GM12878 (cell line): Measurements from ENCODE around the gene AGAP1. TPM values are rescaled to one million over a fixed set of nuclear protein-coding genes. Genes with fewer than 3 reads are reported as not detected.

ENCODE experiments used
- ATAC-seq: fragments of 200-7000 bp; cut with Tn5 transposase; 3 replicates; pipeline ENCODE4 v1.9.1; 2020; ENCODE audit warnings: mild to moderate bottlenecking, moderate library complexity
- BruUV-seq: library from RNA; stranded (reverse); fragments of 400-500 nt; replicated peaks from 2 replicates; lab custom pipeline; 2021; lab: Mats Ljungman, UMichigan
- CTCF ChIA-PET: fragments of 300-600 bp; sonication (Branson Sonifier 250); formaldehyde crosslinking; extraction: SDS; loops from one replicate; lab custom pipeline; 2021; ENCODE audit warnings: inconsistent platforms; lab: Yijun Ruan, JAX
- POLR2A ChIA-PET: fragments of 350-600 bp; formaldehyde crosslinking; extraction: SDS; loops from one replicate; lab custom pipeline; 2021; ENCODE audit warnings: inconsistent platforms; lab: Charles Lee
- RAD21 ChIA-PET: fragments of 300-600 bp; sonication (Branson Sonifier 250); formaldehyde crosslinking; loops from one replicate; lab custom pipeline; 2023; ENCODE audit warnings: antibody characterized with exemption; ENCODE audit not compliant: unreplicated experiment; lab: Charles Lee
- SMC1A ChIA-PET: fragments of 300-600 bp; sonication (Branson Sonifier 250); formaldehyde crosslinking; loops from one replicate; lab custom pipeline; 2023; ENCODE audit not compliant: unreplicated experiment, uncharacterized antibody; lab: Charles Lee
- DNase-seq: peaks from one replicate; pipeline ENCODE4 v3.0.0-alpha.2; 2011; ENCODE audit warnings: low read depth, low spot score
- FAIRE-seq: peaks from 3 replicates; lab custom pipeline; 2011; peaks lifted over from hg19 to GRCh38; lab: Jason Lieb, UNC
- H2AFZ ChIP-seq: 2 replicates; pipeline ENCODE4 v1.6.0; 2011; ENCODE audit warnings: low read depth, low read length, control low read depth; ENCODE audit not compliant: control insufficient read depth
- H3K27ac ChIP-seq: 2 replicates; pipeline ENCODE4 v1.5.1; 2011; ENCODE audit warnings: control low read depth; ENCODE audit not compliant: control insufficient read depth, insufficient read depth
- H3K27me3 ChIP-seq, 2 experiments: replicated peaks in 1 of 2; 2 replicates each; pipeline versions ENCODE4 v1.6.0 to v1.6.1; 2011; ENCODE audit warnings: low read length in 1 of 2; ENCODE audit not compliant: control insufficient read depth in 2 of 2, insufficient read depth in 2 of 2
- H3K36me3 ChIP-seq, 2 experiments: 2 replicates each; pipeline ENCODE4 v1.5.1; 2011; ENCODE audit warnings: low read length in 1 of 2; ENCODE audit not compliant: control insufficient read depth in 2 of 2, insufficient read depth in 2 of 2
- H3K4me1 ChIP-seq: 2 replicates; pipeline ENCODE4 v1.6.1; 2011; ENCODE audit warnings: mild to moderate bottlenecking, low read length, moderate library complexity, mixed read lengths; ENCODE audit not compliant: control insufficient read depth, insufficient read depth
- H3K4me2 ChIP-seq: 2 replicates; pipeline ENCODE4 v1.6.0; 2011; ENCODE audit warnings: control low read depth; ENCODE audit not compliant: control insufficient read depth, insufficient read depth
- H3K4me3 ChIP-seq: fragments of 200-600 bp; sonication (generic); 2 replicates; pipeline ENCODE4 v1.5.1; 2016
- H3K79me2 ChIP-seq: 2 replicates; pipeline ENCODE4 v1.6.0; 2011; ENCODE audit warnings: low read length; ENCODE audit not compliant: control insufficient read depth, insufficient read depth
- H3K9ac ChIP-seq: 2 replicates; pipeline ENCODE4 v1.8.0; 2011; ENCODE audit warnings: low read length, control low read depth, mixed read lengths; ENCODE audit not compliant: control insufficient read depth, insufficient read depth
- H3K9me3 ChIP-seq: replicated peaks from 3 replicates; pipeline ENCODE4 v1.5.1; 2011; ENCODE audit warnings: mild to moderate bottlenecking, low read length; ENCODE audit not compliant: control insufficient read depth, insufficient read depth
- H4K20me1 ChIP-seq: 2 replicates; pipeline ENCODE4 v1.6.0; 2011; ENCODE audit not compliant: control insufficient read depth, insufficient read depth
- BCL11A ChIP-seq: IDR thresholded peaks from 2 replicates; pipeline ENCODE4 v1.6.1; 2011; ENCODE audit warnings: low read depth, low read length
- CHD4 ChIP-seq: fragments of 200-600 bp; sonication (generic); IDR thresholded peaks from 2 replicates; pipeline ENCODE4 v1.6.1; 2016; ENCODE audit warnings: mild to moderate bottlenecking
- MEF2B ChIP-seq: fragments of 450-650 bp; IDR thresholded peaks from 2 replicates; pipeline ENCODE4 v1.6.1; 2018; ENCODE audit warnings: mild to moderate bottlenecking, moderate library complexity; ENCODE audit not compliant: partially characterized antibody, poor library complexity, severe bottlenecking
- NFYB ChIP-seq: IDR thresholded peaks from 2 replicates; pipeline ENCODE4 v1.6.1; 2011; ENCODE audit warnings: low read depth, mild to moderate bottlenecking, low read length, improper control_type of control experiment, moderate library complexity; ENCODE audit not compliant: insufficient read depth
- SIN3A ChIP-seq: IDR thresholded peaks from 2 replicates; pipeline ENCODE4 v1.6.1; 2012; ENCODE audit warnings: low read depth, low read length, improper control_type of control experiment
- SMAD1 ChIP-seq: fragments of 450-650 bp; IDR thresholded peaks from 2 replicates; pipeline ENCODE4 v1.6.1; 2018; ENCODE audit warnings: mild to moderate bottlenecking, low read depth; ENCODE audit not compliant: partially characterized antibody
- SMC3 ChIP-seq: IDR thresholded peaks from 2 replicates; pipeline ENCODE4 v1.6.1; 2011; ENCODE audit warnings: low read length, improper control_type of control experiment, borderline replicate concordance
- SREBF1 ChIP-seq: IDR thresholded peaks from 2 replicates; pipeline ENCODE4 v1.6.1; 2012; ENCODE audit warnings: mild to moderate bottlenecking, low read length
- SUZ12 ChIP-seq: fragments of 200-600 bp; sonication (generic); IDR thresholded peaks from one replicate; pipeline ENCODE4 v1.6.1; 2018; ENCODE audit warnings: antibody characterized with exemption, mild to moderate bottlenecking; ENCODE audit not compliant: unreplicated experiment
- ZZZ3 ChIP-seq: IDR thresholded peaks from 2 replicates; pipeline ENCODE4 v1.6.1; 2011; ENCODE audit warnings: low read depth; ENCODE audit not compliant: control insufficient read depth, insufficient read length
- WGBS: methylation state at CpG from one replicate; pipeline ENCODE4 v1.1.6; 2016; ENCODE audit warnings: low lambda C conversion rate; ENCODE audit not compliant: insufficient replicate concordance, insufficient coverage; ENCODE audit errors: missing lambda C conversion rate; 5-methylcytosine and 5-hydroxymethylcytosine counted together
- in situ Hi-C: fragments of 300-500 bp; cut with MboI; formaldehyde crosslinking; loops from 9 replicates; pipeline ENCODE4 v1.14.3; 2018; ENCODE audit warnings: mixed read lengths
- intact Hi-C: fragments of 100-400 bp; cut with micrococcal nuclease; formaldehyde crosslinking; loops from one replicate; pipeline ENCODE4 v1.14.2; 2022; ENCODE audit not compliant: unreplicated experiment
- polyA plus RNA-seq, 11 experiments: library from polyadenylated mRNA; depleted of rRNA in 4 of 11; unstranded in 6 of 11; stranded (reverse) in 5 of 11; fragments of >200 nt; fragmentation: Nextera tagmentation in 4 of 11; fragmentation: Illumina TruSeq in 1 of 11; extraction: Ambion mirVana in 4 of 11; extraction: Trizol in 1 of 11; gene quantifications; 1 replicate in 1 of 11; 2 replicates in 10 of 11; pipeline versions ENCODE4 v1.2.1 to v1.2.3, GENCODE V29; 2011 to 2016; ENCODE audit warnings: inconsistent platforms in 2 of 11, missing spikeins in 2 of 11, low read depth in 1 of 11
- total RNA-seq, 4 experiments: library from RNA; depleted of rRNA in 3 of 4; stranded (reverse); fragments of >200 nt in 3 of 4; fragmentation: Illumina TruSeq in 1 of 4; extraction: Trizol in 1 of 4; gene quantifications; 2 replicates each; pipeline versions ENCODE4 v1.2.1 to v1.2.3, GENCODE V29; 2013 to 2021
- TF ChIP-seq, protein P1 (sequence below): IDR thresholded peaks from 2 replicates; pipeline ENCODE4 v1.6.1; 2011; ENCODE audit warnings: borderline replicate concordance, low read depth, mild to moderate bottlenecking, moderate library complexity, mixed read lengths, low read length; ENCODE audit not compliant: insufficient read depth; ENCODE audit errors: extremely low read length
- TF ChIP-seq, protein P2 (sequence below): fragments of 150-350 bp; IDR thresholded peaks from 2 replicates; pipeline ENCODE4 v1.6.1; 2016; ENCODE audit warnings: low read depth, low read length

Gene AGAP1
- total and polyA plus RNA-seq, 10 of the 15 experiments (the other 5 are each of a cell fraction or from before 2014, with no cell fraction given) = 0.05 to 0.15 (median 0.06) TPM; not detected in 7

DNA sequence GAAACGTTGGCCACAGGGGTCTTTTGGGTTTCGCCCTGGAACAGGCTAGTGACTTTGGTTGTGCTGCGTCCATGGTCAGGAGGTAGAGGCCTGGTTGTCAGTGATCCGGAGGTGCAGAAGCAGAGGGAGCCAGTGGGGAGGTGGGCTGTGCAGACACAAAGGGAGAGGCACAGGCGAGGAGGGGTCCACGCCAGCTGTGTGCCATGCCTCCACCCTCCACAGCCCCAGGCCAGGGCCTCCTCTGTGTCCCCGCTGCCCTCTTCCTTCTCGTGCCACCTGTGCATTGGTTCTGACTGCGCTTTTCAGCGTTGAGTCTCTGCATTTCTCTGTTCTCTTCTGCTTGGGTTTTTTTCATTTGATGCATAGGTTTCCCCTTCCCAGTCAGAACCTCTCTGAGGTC, 553.3 kb downstream of the AGAP1 start:
- Histone ChIP-seq H3K9me3 (no peaks in the 10 kb centered on the region), H3K4me2 (no peak overlapping the region), H3K9ac (no peak overlapping the region), H3K79me2 (no peaks in the 10 kb centered on the region), H3K27me3 (no peaks in the 10 kb centered on the region; a peak in 2 of 4 replicates), H3K4me1 (no peaks in the 10 kb centered on the region), H3K4me3 (no peak overlapping the region), H2AFZ (no peak overlapping the region), H4K20me1 (no peaks in the 10 kb centered on the region), H3K27ac (no peak overlapping the region), H3K36me3 (no peaks in the 10 kb centered on the region)
- DNase-seq = no peak
- ChIA-PET RAD21 (no interaction called here), POLR2A (no interaction called here), SMC1A (no interaction called here), CTCF (no interaction called here)
- no peak for ATAC-seq
- in situ Hi-C loops = no loop called here
- intact Hi-C loops = no loop called here
- BruUV-seq = no TSS peak
- TF ChIP-seq, protein P1, sequence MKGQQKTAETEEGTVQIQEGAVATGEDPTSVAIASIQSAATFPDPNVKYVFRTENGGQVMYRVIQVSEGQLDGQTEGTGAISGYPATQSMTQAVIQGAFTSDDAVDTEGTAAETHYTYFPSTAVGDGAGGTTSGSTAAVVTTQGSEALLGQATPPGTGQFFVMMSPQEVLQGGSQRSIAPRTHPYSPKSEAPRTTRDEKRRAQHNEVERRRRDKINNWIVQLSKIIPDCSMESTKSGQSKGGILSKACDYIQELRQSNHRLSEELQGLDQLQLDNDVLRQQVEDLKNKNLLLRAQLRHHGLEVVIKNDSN = peak; percentile 6
- TF ChIP-seq SUZ12 = no peak
- FAIRE-seq = no peak
- WGBS = 37% methylated on average over 10 of the region's 10 CpGs

DNA sequence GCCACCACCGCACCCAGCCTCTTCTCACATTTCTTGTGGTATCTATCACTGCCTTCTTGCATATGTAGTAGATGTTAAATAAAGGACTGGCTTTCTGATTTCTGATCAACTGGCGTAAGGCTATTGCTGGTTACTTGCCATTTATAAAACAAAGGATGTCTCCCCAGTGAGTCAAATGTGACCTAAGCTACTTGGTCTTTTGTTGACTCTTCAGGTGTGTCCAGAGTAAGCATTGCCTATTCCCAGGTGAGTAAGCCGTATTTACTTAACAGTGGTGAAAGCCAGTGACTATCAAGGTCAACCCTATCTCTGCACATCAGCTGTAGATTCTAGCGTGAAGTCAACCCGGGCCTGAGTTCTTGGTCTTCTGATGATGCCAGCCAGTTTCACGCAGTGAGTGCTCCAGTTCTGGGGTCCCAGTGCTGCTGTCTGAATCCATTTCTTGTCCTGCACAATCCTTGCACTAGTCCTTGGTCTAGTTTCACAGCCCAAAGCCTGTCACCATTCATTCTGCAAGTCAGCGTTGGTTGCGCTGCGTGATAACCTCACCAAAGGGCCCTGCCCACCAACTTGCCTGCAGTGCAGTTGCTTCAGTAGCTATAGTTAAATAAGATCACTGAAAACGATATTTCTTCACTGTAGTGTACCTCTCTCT, 554.2 kb downstream of the AGAP1 start:
- Histone ChIP-seq H3K4me2 (no peak overlapping the region), H3K4me1 (no peaks in the 10 kb centered on the region), H3K9ac (no peak overlapping the region), H3K27me3 (no peaks in the 10 kb centered on the region; a peak in 1 of 4 replicates), H3K79me2 (no peaks in the 10 kb centered on the region), H3K9me3 (no peaks in the 10 kb centered on the region), H3K4me3 (no peak overlapping the region), H2AFZ (no peak overlapping the region), H3K36me3 (no peaks in the 10 kb centered on the region), H4K20me1 (no peaks in the 10 kb centered on the region), H3K27ac (no peak overlapping the region)
- ChIA-PET CTCF (no interaction called here), RAD21 (no interaction called here), POLR2A (no interaction called here), SMC1A (no interaction called here)
- in situ Hi-C loops (no loop called here), intact Hi-C loops (no loop called here)
- FAIRE-seq (no peak), DNase-seq (no peak), ATAC-seq (no peak)
- 50% methylated on average over 10 of the region's 10 CpGs for WGBS
- no TSS peak for BruUV-seq
- TF ChIP-seq ZZZ3 (no peak), NFYB (no peak), SMC3 (no peak), SMAD1 (no peak), MEF2B (no peak), SIN3A (no peak), BCL11A (no peak), SREBF1 (no peak), CHD4 (no peak)
- TF ChIP-seq, protein P2, sequence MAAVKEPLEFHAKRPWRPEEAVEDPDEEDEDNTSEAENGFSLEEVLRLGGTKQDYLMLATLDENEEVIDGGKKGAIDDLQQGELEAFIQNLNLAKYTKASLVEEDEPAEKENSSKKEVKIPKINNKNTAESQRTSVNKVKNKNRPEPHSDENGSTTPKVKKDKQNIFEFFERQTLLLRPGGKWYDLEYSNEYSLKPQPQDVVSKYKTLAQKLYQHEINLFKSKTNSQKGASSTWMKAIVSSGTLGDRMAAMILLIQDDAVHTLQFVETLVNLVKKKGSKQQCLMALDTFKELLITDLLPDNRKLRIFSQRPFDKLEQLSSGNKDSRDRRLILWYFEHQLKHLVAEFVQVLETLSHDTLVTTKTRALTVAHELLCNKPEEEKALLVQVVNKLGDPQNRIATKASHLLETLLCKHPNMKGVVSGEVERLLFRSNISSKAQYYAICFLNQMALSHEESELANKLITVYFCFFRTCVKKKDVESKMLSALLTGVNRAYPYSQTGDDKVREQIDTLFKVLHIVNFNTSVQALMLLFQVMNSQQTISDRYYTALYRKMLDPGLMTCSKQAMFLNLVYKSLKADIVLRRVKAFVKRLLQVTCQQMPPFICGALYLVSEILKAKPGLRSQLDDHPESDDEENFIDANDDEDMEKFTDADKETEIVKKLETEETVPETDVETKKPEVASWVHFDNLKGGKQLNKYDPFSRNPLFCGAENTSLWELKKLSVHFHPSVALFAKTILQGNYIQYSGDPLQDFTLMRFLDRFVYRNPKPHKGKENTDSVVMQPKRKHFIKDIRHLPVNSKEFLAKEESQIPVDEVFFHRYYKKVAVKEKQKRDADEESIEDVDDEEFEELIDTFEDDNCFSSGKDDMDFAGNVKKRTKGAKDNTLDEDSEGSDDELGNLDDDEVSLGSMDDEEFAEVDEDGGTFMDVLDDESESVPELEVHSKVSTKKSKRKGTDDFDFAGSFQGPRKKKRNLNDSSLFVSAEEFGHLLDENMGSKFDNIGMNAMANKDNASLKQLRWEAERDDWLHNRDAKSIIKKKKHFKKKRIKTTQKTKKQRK = no peak
